Skeletal muscle cell (primary cell): ENCODE results near the gene PLEKHA5.

ENCODE experiments used
- DNase-seq: peaks from one replicate; pipeline ENCODE4 v3.0.0-alpha.2; 2010; ENCODE audit warnings: low read depth
- H3K4me3 ChIP-seq: 2 replicates; pipeline ENCODE4 v1.5.1; 2011; ENCODE audit warnings: low read depth, mild to moderate bottlenecking, control low read depth, low read length, moderate library complexity

PLEKHA5 gene

DNA sequence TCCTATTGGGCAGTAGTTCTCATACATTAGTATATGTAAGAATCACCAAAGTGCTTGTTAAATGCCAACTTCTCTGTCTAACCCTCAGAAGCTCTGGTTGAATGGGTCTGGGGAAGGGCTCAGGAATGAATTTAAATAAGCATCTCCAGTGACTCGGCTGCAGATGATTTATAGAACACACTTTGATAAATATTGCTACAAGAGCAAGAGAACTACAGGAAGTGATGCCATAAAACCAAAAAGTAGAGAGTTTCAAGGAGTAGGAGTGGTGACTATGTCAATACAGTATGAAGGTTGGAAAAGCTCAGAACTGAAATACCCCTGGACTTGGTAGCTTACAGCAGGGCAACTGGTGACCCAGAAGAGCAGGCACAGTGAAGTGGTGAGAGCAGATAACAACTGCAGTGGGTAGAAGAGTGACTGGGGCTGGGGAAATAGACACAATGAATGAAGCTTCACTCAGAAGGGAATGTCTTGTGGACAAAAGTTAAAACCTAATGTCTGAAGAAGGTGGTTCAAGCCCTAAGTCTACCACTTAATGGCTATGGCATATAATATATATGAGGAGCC, 8.0 kb upstream of the PLEKHA5 start:
- H3K4me3 ChIP-seq: no peak overlapping the region
- DNase-seq: no peak

DNA sequence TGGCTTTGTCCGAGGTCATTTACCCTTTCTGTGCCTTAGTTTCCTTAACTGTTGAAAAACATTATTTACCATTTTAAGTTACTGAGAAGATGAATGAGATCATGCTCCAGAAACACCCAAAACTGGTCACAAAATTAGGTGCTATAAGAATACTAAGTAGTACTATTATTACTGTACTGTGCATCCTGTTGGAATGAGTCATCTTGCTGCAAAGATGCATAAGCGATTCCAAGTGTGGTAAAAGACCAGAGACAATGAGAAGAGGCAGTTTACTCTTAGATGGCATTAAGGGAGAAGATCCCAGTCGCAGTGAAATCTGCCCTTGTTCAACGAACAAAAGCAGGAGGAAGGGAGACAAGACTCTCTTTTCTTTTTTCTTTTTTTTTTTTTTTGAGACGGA, 4.2 kb upstream of the PLEKHA5 start:
- DNase-seq: no peak
- no peak overlapping the region for H3K4me3 ChIP-seq

DNA sequence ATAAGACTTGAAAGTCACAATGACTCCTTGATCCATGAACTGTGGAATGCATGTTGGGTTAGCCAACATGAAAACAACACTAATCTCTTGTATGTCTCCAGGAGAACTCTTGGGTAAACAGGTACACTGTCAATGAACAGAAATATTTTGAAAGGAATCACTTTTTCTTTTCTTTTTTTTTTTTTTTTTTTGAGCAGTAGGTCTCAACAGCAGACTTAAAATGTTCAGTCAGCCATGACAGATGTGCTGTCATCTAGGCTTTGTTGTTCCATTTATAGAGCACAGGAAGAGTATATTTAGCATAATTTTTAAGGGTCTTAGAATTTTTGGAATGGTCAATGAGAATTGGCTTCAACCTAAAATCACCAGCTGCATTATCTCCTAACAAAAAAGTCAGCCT, 2.3 kb upstream of the PLEKHA5 start:
- H3K4me3 ChIP-seq: no peak overlapping the region
- DNase-seq: no peak

DNA sequence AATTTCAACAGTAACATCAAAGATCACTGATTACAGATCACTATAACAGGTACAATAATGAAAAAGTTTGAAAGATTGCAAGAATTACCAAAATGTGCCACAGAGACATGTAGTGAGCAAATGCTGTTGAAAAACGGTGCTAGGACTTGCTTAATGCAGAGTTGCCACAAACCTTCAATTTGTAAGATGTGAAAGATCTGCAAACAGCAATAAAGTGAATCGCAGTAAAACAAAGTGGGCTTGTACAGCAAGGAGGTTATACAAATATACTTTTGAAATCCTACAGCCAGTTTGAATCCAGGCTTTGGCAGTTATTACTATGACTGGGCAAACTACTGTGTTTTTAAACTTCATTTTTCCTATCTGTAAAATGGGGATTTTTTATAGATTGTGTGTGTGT, 1.0 kb upstream of the PLEKHA5 start:
- no peak for DNase-seq
- H3K4me3 ChIP-seq: no peak overlapping the region

DNA sequence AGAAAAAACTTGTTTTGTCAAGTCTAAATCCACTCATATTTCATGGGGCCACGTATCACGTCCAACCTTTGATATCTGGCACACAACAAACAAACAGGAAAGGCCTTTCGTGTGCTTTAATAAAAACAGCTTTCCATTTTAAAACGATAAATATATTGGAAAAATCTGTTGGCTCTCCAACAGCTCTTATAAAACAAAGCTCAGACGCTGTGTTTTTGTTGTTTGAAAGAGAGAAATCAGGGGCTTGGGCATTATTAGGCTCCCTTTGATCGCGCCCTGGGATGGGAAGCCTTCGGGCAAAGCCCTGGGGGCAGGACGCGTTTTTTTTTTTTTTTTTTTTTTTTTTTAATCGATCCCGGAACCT, 429 bp upstream of the PLEKHA5 start:
- peak overlapping the region; percentile 48 for H3K4me3 ChIP-seq
- no peak for DNase-seq

DNA sequence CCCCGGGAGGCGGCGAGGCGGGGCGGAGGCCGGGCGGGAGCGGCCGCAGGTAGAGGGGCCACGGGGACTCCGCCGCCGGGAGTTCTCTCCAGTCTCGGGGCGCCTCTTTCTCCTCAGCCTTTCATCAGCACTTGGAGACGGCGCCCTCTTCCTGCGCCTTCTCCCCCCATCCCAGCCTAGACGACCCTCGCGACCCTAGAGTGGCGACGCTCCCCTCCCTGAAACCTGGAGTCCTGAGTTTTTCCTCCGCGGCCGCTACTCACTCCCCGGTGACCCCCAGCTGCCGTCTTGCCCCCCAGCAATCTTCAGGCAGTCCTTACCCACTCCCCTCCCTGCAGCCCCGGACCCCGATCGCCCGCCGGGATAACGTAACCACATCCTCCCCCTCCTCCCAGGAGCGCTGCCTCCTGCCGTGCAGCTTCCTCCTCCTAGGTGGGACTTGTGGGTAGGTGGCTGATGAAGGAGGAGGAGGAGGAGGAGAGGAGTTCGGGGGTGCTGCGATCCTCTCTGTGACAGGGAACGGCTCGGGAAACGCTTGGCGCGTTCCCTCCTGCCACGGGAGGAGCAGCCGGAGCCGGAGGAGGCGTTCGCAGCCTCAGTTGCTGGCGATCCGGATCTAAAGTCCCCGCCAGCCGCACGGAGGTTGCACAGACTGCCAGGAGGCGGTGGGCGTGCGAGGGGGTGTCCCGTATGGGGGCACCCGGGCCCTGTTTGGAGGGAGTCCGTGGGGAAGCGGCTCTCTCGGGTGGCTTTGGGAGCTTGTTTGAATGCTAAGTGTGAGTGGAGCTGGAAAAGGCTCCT, 891 bp downstream of the PLEKHA5 start:
- peak overlapping the region; percentile 88 for H3K4me3 ChIP-seq
- DNase-seq: no peak

DNA sequence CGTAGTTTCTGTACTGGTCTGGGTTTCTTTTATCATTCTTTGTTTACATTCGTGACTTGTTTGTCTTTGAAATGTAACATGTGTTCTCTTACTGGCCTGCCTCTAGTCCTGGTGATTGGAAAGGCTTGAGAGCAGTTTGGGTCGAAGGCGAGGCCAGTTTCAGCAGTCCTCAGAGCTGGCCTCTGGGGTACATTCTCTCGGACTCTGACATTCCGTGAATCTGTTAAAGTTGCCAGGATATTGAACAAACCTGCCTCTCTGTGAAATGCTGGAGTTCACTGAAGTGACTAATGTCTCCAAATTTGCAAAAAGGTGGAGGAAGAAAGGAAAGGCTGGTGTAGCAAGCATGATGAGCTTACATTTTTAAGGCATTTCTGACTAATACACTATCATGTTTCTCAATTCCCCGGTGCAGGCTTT, 1.5 kb downstream of the PLEKHA5 start:
- no peak for DNase-seq
- H3K4me3 ChIP-seq: peak overlapping the region; percentile 88

DNA sequence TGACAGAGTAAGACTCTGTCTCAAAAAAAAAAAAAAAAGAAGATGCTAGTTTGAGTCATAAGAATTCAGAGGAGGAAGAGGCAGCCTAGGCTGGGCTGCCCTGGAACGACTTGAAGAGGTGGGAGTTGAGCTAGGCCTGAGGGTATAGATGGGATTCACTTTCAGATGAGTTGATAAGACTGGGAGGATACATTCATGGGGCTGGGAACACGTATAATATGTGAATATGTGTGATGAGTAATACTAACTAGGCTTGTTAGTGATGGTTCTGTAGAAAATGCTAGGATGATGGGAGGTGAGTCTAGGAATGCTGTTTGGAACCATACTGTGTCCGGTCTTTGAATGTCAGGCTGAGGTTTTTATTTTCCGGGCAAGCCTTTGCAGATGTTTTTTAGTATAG, 9.0 kb downstream of the PLEKHA5 start:
- DNase-seq: no peak
- H3K4me3 ChIP-seq: no peak overlapping the region

DNA sequence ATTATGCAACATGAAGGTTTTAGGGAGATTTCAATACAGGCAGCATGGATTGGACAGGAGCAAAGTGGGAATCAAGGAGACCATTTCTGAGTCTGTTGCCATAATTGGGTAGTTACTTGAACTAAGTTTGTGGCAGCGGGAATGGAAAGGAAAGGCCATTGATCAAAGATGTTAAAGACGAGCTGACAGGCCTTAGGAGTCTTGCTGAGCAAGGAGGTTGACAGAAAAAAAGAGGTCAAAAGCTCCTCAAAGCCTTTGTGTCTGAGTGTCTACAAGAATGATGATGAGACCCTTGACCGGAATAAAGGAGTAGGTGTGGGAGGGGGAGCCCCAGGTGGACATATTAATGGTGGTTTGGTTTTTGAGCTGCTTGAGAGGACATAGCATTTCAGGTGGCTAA, 9.4 kb downstream of the PLEKHA5 start:
- DNase-seq: no peak
- no peak overlapping the region for H3K4me3 ChIP-seq

DNA sequence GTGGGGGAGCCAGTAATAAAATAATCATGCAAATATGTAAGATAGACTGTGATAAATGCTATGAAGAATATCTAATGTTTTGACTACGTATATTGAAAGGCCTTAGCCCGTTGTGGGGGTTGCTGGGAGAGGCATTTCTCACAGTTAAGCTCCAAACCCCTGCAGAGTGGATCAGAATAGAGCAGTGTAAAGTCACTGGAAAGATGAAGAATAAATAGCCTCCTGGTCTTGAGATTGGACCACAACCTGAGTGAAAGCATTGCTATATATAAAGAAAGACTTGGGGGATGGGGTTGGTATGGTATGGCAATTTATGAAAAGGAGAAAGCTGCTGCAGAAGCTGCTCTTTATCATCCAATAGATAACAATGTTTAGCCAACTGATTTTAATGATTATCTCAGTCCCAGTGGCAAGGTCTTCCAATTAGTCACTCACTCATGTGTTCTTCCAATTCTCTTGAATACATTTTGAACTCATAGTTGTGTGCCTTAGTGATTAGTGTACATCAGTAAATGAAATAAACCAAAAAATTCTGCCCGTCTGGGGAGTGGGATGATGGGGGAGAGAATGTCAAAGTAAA, 10.2 kb downstream of the PLEKHA5 start:
- no peak for DNase-seq
- no peak overlapping the region for H3K4me3 ChIP-seq

DNA sequence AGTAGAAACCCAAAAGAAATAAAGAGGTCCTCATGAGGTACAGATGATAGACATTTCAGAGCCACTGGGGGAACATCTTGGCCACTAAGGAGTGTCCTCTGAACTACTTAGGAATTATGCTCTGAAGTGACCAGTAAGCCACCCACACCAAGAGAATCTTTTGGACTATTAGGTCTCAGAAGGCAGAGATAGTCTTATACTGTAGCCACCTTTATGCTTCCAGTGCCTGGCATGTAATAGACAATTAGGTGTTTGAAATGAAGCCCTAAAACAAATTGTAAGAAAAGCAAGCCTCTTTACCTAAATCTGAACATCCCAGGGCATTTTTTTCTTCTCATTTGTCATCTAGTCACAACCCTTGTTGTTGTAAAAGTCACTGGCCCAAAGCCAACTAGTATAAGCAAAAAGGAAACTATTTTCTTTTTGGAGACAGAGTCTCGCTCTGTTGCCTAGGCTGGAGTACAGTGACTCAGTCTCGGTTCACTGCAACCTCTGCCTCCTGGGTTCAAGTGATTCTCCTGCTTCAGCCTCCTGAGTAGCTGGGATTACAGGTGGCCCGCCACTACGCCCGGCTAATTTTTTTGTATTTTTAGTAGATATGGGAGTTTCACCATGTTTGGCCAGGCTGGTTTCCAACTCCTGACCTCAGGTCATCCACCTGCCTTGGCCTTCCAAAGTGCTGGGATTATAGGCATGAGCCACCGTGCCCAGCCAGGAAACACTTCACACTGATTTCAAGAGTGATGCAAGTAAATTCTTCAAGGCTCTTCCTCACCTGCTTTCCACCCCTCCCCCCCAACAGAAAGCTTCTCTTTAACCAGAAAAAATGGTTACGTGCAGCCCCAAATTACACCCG, 11.1 kb downstream of the PLEKHA5 start:
- DNase-seq: no peak
- no peak overlapping the region for H3K4me3 ChIP-seq

DNA sequence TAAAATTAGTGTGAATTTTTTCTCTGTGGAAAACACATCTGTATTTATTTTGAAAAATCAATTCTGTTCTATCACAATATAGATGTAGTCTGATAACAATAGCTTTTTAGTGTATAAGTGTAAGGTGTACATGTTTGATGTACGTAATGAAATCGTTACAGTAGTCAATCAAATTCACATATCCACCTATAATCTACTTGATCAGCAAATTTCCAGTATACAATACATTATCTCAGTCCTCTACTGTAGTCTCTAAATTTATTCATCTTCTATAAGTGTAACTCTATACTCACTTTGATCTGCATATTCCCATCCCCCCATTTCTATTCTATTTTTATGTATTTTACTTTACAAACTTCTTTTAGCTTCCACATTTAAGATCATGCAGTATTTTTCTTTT, 13.0 kb downstream of the PLEKHA5 start:
- H3K4me3 ChIP-seq: no peak overlapping the region
- no peak for DNase-seq

DNA sequence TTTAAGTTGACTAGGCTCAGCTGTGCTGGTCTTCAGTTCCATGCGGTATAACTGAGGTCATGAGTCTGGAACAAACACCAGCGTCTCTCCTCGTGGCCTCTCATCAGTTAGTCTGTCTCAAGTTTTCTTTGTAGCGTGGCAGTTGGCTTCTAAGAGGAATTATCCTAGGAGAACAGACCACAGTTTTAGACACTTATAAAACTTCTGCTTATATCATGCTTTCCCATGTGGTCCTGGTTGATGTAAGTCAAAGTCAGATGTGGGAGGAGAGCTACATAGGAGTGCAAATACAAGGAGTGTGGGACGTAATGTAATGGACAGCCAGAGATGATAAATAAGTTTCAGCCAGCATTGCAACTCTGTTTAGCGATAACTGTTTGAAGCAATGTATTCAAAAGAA, 14.8 kb downstream of the PLEKHA5 start:
- no peak overlapping the region for H3K4me3 ChIP-seq
- DNase-seq: no peak

DNA sequence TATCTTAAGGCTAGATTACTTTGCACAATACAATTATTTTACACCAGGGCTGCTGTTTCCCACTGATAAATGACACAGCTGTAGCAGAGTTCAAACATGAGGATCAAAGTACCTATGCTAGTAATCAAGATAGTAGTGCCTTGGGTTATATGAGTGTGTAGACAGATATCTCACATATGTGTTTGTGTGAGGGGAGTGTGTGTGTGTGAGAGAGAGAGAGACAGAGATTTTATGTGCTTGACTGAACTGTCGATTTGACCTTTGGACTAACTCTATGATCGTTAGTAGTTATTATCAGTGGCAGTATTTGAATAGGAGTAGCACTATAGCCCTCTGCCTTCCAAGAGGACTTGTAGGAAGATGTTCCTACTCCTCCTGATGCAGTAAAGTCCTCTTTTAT, 15.5 kb downstream of the PLEKHA5 start:
- no peak for DNase-seq
- H3K4me3 ChIP-seq: no peak overlapping the region

DNA sequence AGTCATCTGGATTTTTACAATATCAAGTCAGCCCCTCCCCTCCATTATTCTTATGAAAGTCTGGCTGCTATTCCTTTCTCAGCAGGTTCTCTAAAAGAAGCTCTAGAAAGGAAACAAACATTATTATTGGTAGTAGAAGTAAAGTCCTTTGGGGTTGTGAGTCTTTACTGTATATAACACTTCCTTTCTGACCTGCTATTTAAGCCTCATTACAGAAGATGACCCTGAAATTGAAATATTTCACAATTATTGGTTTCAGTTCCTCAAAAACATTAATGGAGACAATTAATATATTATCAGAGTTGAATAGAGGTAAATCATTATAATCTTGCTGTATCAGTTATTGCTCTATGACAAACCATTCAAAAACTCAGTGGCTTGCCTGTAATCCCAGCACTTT, 19.3 kb downstream of the PLEKHA5 start:
- H3K4me3 ChIP-seq: no peak overlapping the region
- no peak for DNase-seq

DNA sequence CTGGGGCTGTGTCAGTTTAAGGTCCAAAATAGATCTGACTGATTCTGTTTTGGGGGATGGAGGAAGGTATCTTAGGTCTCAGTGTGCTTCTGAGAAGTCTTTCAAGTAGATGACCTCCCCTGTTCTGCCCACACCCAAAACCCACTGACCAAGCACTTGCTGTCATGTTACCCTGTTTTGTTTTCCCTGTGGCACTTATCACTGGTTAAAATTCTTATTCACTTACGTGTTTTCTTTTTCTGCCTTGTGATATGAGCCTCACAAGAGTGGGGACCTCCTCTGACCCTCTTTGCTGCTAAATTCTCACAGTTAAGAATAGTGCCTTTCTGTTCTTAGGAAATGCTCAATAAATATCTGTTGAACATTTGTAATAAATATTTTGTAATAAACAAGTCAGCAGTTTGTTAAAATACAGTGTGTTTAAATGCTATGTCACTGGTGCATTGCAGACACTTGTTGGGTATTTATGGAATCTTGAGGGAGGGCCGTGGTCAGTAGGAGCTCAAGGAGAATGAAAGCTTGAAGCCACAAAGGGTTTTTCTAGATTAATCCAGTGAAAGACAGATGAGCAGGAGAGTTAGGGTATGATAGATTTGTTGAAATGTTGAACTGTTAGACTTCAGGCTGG, 20.9 kb downstream of the PLEKHA5 start:
- no peak for DNase-seq
- H3K4me3 ChIP-seq: no peak overlapping the region

DNA sequence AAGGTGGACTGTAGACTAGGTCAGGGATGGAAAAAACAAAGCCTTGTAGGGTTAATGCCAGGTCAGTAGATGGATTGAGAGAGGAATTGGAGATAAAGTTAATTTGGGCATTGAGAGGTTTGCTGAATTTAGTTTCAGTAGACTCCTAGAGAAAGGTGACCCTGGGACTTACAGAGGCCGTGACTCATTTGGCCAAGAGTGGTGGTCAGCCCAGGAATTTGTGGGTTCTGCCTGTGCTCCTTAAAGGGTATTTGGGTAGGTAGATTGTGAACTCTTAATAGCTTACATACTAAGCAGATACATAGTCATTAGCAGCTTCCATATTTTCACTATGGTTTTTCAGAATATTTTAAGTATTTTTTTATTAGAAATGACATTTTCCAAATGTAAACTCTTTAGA, 21.8 kb downstream of the PLEKHA5 start:
- no peak overlapping the region for H3K4me3 ChIP-seq
- no peak for DNase-seq

DNA sequence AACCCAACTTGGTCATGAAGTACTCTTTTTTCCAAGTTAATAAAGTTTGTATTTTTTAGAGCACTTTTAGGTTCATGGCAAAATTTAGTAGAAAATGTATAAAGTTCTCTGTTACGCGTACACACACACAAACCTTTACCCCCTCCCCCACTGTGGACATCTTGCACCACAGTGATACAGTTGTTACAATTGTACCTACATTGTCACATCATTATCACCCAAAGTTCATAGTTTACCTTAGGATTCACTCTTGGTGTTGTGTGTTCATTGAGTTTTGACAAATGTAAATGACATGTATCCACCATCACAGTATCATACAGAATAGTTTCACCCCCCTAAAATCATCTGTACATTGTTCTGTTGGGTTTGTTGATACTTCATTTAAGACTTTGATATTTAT, 23.9 kb downstream of the PLEKHA5 start:
- DNase-seq: no peak
- H3K4me3 ChIP-seq: no peak overlapping the region

DNA sequence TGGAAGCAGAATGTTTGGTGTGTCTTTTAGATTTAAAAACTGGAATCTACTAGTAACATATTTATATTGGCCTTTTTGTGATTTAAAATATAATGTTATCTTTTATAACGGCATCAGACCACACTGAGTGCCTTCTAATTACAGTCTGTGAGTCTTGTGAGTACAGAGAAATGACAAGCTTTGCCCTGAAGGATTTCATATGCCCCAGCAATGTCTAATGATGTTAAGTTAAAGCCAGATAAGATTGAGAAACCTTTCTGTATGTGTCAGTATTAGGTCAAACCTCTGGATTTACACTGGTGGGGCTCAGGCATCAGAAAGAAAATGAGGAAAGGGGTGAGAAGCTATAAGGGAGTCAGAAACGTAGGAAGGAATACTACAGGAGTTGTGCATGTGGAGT, 25.2 kb downstream of the PLEKHA5 start:
- H3K4me3 ChIP-seq: no peak overlapping the region
- DNase-seq: no peak
